Fibroblast of peridontal ligament (primary cell): ENCODE measurements around the gene PSMD11.
"Not testable (repeated sequence)": the region's sequence is repeated elsewhere in the genome, so short reads cannot be mapped to it uniquely, and the experiment has no call there.

Experiments used
- DNase-seq: peaks from one replicate; pipeline ENCODE4 v3.0.0-alpha.2; 2010; ENCODE audit errors: extremely low read depth

The PSMD11 gene

GRCh38 chr17:32444301-32445073, at the start of gene PSMD11:
PSMD11 (plus strand) TSS chr17:32444510; CDS start chr17:32444524, 14 bp downstream.
- peak; percentile 91 for DNase-seq

GRCh38 chr17:32396343-32396742, 48.0 kb upstream of the PSMD11 start:
- no peak for DNase-seq

GRCh38 chr17:32398946-32399345, 45.4 kb upstream of the PSMD11 start:
- no peak for DNase-seq

GRCh38 chr17:32410085-32410484, 34.2 kb upstream of the PSMD11 start:
- DNase-seq: not testable (repeated sequence)

GRCh38 chr17:32426894-32427293, 17.4 kb upstream of the PSMD11 start:
- no peak for DNase-seq

- DNase-seq: no peak
These were observed 14.7 kb upstream of the PSMD11 start for GRCh38 chr17:32429598-32429997.

- DNase-seq: no peak
These were observed 3.6 kb upstream of the PSMD11 start for GRCh38 chr17:32440722-32441121.

GRCh38 chr17:32441886-32442285, 2.4 kb upstream of the PSMD11 start:
- DNase-seq: no peak

- DNase-seq: no peak
These were observed 446 bp upstream of the PSMD11 start for GRCh38 chr17:32443827-32444300.

GRCh38 chr17:32445074-32445415, 735 bp downstream of the PSMD11 start:
- DNase-seq: peak; percentile 50

- no peak for DNase-seq
These were observed 1.2 kb downstream of the PSMD11 start for GRCh38 chr17:32445497-32445896.

- DNase-seq: peak; percentile 44
These were observed 1.7 kb downstream of the PSMD11 start for GRCh38 chr17:32445971-32446370.

- no peak for DNase-seq
These were observed 2.6 kb downstream of the PSMD11 start for GRCh38 chr17:32446949-32447348.

- DNase-seq: no peak
These were observed 5.7 kb downstream of the PSMD11 start for GRCh38 chr17:32449963-32450362.

GRCh38 chr17:32450379-32450778, 6.1 kb downstream of the PSMD11 start:
- not testable (repeated sequence) for DNase-seq

GRCh38 chr17:32451879-32452278, 7.6 kb downstream of the PSMD11 start:
- no peak for DNase-seq

- peak; percentile 42 for DNase-seq
These were observed 8.0 kb downstream of the PSMD11 start for GRCh38 chr17:32452281-32452680.

GRCh38 chr17:32453370-32453769, 9.1 kb downstream of the PSMD11 start:
- DNase-seq: no peak

GRCh38 chr17:32458371-32458770, 14.1 kb downstream of the PSMD11 start:
- DNase-seq: no peak

GRCh38 chr17:32460054-32460453, 15.7 kb downstream of the PSMD11 start:
- DNase-seq: no peak

GRCh38 chr17:32461498-32461852, 17.2 kb downstream of the PSMD11 start:
- DNase-seq: no peak

- peak; percentile 59 for DNase-seq
These were observed 17.7 kb downstream of the PSMD11 start for GRCh38 chr17:32461853-32462617.

GRCh38 chr17:32463304-32463703, 19.0 kb downstream of the PSMD11 start:
- DNase-seq: no peak
